Measurements from ENCODE around the gene GBF1. TPM values are rescaled to one million over a fixed set of nuclear protein-coding genes. Genes with fewer than 3 reads are reported as not detected.

GBF1 gene
- total RNA-seq, 1 donor from 2014 or later = 36.3 TPM

GRCh38 chr10:102354451-102354850, 109.1 kb downstream of the GBF1 start:
- H3K4me3 ChIP-seq (ENCODE audit: low read depth, low read length) = no peak overlapping the region
- no peak for DNase-seq (ENCODE audit: low read depth)
- TF ChIP-seq CTCF (conservative IDR thresholded peaks at IDR 0.05; ENCODE audit: low read depth, low read length) = no peak

- no peak overlapping the region for H3K4me3 ChIP-seq (ENCODE audit: low read depth, low read length)
- TF ChIP-seq CTCF (conservative IDR thresholded peaks at IDR 0.05; ENCODE audit: low read depth, low read length) = no peak
- no peak for DNase-seq (ENCODE audit: low read depth)
Observed at GRCh38 chr10:102358712-102359382, 113.5 kb downstream of the GBF1 start.

- DNase-seq (ENCODE audit: low read depth) = no peak
- no peak for TF ChIP-seq CTCF (conservative IDR thresholded peaks at IDR 0.05; ENCODE audit: low read depth, low read length)
- no peak overlapping the region for H3K4me3 ChIP-seq (ENCODE audit: low read depth, low read length)
Observed at GRCh38 chr10:102367441-102367840, 122.1 kb downstream of the GBF1 start.

DNA sequence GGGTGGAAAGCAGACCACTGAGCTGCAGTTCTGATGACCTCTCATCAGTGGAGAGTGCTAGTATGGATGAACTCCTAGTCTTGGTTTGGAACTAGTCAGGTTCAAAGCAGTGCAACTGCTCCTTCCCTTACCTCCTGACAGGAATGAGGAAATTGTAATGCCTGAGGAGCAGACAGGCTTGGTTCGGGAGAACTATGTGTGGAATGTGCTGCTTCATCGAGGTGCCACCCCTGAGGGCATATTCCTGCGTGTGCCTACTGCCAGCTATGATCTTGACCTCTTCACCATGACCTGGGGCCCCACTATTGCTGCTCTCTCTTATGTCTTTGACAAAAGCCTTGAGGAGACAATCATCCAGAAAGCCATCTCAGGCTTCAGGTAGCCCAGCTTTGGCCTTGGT, 122.7 kb downstream of the GBF1 start:
- no peak overlapping the region for H3K4me3 ChIP-seq (ENCODE audit: low read depth, low read length)
- no peak for DNase-seq (ENCODE audit: low read depth)
- TF ChIP-seq CTCF (conservative IDR thresholded peaks at IDR 0.05; ENCODE audit: low read depth, low read length) = no peak

DNA sequence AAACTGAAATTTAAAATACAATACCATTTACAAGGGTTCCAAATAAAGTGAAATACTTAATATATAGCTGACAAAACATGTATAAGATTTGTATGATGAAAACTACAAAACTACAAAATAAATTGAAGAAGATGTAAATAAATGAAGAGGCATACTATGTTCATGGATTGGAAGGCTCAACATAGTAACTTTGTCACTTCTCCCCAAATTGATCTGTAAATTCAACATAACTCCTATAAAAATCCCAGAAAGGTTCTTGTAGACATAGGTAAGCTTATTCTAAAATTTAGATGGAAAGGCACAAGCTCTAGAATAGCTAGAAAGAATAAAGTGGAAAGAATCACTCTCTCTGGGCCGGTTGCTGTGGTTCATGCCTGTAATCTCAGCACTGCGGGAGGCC, 126.0 kb downstream of the GBF1 start:
- no peak for TF ChIP-seq CTCF (conservative IDR thresholded peaks at IDR 0.05; ENCODE audit: low read depth, low read length)
- no peak for DNase-seq (ENCODE audit: low read depth)
- H3K4me3 ChIP-seq (ENCODE audit: low read depth, low read length) = no peak overlapping the region

GRCh38 chr10:102375250-102375649, 129.9 kb downstream of the GBF1 start:
- DNase-seq (ENCODE audit: low read depth) = no peak
- TF ChIP-seq CTCF (conservative IDR thresholded peaks at IDR 0.05; ENCODE audit: low read depth, low read length) = peak; percentile 30
- H3K4me3 ChIP-seq (ENCODE audit: low read depth, low read length) = no peak overlapping the region

DNA sequence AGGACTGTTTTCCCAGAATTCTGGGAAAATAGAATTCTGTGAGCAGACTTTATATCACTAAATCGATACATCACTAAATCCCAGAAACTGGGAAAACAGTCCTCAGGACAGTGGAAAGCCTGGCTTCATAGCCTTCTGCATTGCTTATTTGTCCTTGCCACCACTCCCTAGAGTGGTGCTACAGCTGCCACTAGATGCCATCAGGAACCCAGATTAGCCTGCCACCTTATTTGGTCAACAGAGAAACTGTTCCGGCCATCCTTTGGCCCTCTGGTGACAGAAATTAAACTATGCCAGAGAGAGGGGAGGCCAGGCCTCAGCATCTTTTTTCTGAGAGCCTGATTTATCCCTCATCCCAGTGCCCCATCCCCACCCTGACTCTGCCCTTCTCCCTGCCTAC, 130.5 kb downstream of the GBF1 start:
- no peak overlapping the region for H3K4me3 ChIP-seq (ENCODE audit: low read depth, low read length)
- DNase-seq (ENCODE audit: low read depth) = no peak
- no peak for TF ChIP-seq CTCF (conservative IDR thresholded peaks at IDR 0.05; ENCODE audit: low read depth, low read length)

All from epithelial cell of proximal tubule (primary cell).